Calu3 (cell line): Measurements from ENCODE around the gene CD47. TPM values are rescaled to one million over a fixed set of nuclear protein-coding genes. Genes with fewer than 3 reads are reported as not detected.

ENCODE experiments used
- BruUV-seq: library from RNA; stranded (reverse); fragments of 400-500 nt; replicated peaks from 2 replicates; lab custom pipeline; 2021; lab: Mats Ljungman, UMichigan
- CTCF ChIA-PET: fragments of 300-600 bp; sonication (Branson Sonifier 250); formaldehyde crosslinking; loops from one replicate; lab custom pipeline; 2022; ENCODE audit warnings: antibody characterized with exemption; lab: Charles Lee
- DNase-seq: peaks from one replicate; pipeline ENCODE4 v3.0.0; 2022
- H3K27ac Mint-ChIP-seq: one replicate; pipeline ENCODE4 v1.8.0; 2022; ENCODE audit warnings: mixed read lengths; ENCODE audit not compliant: unreplicated experiment
- H3K27me3 Mint-ChIP-seq: one replicate; pipeline ENCODE4 v1.8.0; 2022; ENCODE audit warnings: mixed read lengths; ENCODE audit not compliant: unreplicated experiment
- H3K36me3 Mint-ChIP-seq: one replicate; pipeline ENCODE4 v1.8.0; 2022; ENCODE audit warnings: mild to moderate bottlenecking, moderate library complexity, mixed read lengths; ENCODE audit not compliant: insufficient read depth, unreplicated experiment
- H3K4me1 Mint-ChIP-seq: one replicate; pipeline ENCODE4 v1.8.0; 2022; ENCODE audit warnings: mild to moderate bottlenecking, low read depth, mixed read lengths; ENCODE audit not compliant: unreplicated experiment
- H3K4me3 Mint-ChIP-seq: one replicate; pipeline ENCODE4 v1.8.0; 2022; ENCODE audit warnings: mild to moderate bottlenecking, low read depth, moderate library complexity, mixed read lengths; ENCODE audit not compliant: unreplicated experiment
- H3K9me3 Mint-ChIP-seq: one replicate; pipeline ENCODE4 v1.8.0; 2022; ENCODE audit warnings: low read depth, mixed read lengths; ENCODE audit not compliant: unreplicated experiment
- intact Hi-C: fragments of 100-400 bp; cut with micrococcal nuclease; formaldehyde crosslinking; loops from one replicate; pipeline ENCODE4 v1.10.0; 2022; ENCODE audit not compliant: unreplicated experiment
- total RNA-seq: library from RNA; stranded (reverse); gene quantifications from 2 replicates; pipeline ENCODE4 v1.2.3, GENCODE V29; 2022
- TF ChIP-seq, protein P1 (sequence below): fragments of 200-600 bp; IDR thresholded peaks from one replicate; pipeline ENCODE4 v1.8.0; 2022; ENCODE audit warnings: antibody characterized with exemption; ENCODE audit not compliant: unreplicated experiment

CD47 gene
- total RNA-seq, 1 experiment from 2014 or later, result 174 TPM

DNA sequence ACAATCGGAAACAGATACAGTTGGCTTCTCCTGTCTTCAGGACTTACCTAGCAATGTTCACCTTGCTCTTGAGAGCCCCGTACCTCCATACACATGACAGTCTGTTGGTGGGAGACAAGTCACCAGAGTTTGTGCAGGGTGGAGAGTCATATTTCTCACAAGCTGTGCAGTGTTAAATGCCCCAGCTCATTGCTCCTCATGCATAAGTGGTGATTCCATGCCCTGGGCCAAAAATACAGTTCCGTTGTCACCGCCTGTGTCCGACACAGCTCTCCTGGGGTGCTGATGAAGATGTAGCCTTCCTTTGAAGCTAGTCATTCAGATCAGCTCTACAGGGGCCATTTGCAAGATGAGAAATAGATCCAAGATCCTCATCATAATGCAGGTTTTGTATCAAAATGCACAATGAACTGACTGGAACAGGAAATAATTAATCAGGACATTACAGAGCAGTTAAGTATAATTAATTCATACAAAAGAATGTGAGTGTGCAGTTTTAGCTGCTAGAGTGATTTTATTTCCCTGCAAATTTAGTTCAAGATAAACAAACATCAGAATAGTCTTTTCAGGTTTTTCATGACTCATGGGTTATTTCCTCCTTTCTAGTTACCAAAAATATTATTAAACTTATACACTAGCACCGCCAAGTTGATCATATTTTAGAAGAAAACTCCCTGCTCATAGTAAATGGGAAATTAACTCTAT, 66.5 kb downstream of the CD47 start:
- DNase-seq, result no peak
- CTCF ChIA-PET, result no interaction called here
- H3K27ac Mint-ChIP-seq, result no peak overlapping the region
- TF ChIP-seq, protein P1, sequence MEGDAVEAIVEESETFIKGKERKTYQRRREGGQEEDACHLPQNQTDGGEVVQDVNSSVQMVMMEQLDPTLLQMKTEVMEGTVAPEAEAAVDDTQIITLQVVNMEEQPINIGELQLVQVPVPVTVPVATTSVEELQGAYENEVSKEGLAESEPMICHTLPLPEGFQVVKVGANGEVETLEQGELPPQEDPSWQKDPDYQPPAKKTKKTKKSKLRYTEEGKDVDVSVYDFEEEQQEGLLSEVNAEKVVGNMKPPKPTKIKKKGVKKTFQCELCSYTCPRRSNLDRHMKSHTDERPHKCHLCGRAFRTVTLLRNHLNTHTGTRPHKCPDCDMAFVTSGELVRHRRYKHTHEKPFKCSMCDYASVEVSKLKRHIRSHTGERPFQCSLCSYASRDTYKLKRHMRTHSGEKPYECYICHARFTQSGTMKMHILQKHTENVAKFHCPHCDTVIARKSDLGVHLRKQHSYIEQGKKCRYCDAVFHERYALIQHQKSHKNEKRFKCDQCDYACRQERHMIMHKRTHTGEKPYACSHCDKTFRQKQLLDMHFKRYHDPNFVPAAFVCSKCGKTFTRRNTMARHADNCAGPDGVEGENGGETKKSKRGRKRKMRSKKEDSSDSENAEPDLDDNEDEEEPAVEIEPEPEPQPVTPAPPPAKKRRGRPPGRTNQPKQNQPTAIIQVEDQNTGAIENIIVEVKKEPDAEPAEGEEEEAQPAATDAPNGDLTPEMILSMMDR, result no peak
- H3K9me3 Mint-ChIP-seq, result no peaks in the 10 kb centered on the region
- H3K36me3 Mint-ChIP-seq, result no peaks in the 10 kb centered on the region
- intact Hi-C loops, result no loop called here
- peaks cover under 1% of the 10 kb centered on the region for H3K27me3 Mint-ChIP-seq
- no TSS peak for BruUV-seq
- no peak overlapping the region for H3K4me3 Mint-ChIP-seq
- H3K4me1 Mint-ChIP-seq, result peaks cover 25% of the 10 kb centered on the region

DNA sequence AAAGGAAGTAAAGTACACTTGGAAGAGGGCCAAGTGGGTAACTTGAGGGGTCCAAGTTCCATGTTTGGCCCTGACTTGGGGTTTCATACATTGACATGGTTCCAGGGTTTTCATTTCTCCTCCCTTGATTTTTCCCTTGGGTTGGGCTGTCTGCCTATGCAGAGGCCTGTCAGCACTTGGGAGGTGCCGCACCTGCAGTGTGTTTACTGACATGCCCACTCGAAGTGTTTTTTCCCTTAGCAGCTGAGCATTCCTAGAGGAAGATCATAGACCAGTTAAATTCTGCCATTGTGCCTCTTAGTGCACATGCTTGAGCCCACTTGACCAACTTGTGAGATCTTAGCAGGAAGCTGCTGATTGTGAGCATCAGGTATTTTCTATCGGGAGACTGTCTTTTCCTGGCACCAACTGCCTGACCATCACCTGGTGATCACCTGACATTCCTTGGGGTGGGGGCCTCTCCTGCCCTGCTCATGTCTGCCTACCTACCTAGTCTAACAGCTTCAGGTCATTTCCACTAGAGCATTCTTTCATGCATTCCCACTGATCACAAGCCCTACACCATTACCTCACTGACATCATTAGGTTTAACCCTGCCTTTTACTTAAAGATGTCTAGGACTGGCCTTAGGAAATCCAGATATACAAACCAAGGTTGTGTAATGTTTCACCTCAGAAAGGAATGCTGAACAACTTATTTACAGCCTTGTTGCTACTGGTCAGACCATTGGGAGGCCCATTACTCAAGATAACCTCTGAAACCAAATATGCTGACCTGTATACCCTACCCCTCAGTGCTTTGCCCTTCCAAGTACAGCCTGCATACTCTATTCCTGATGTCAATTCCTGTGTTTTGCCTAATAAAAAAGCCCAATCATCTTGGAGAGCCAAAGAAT, 68.3 kb downstream of the CD47 start:
- TF ChIP-seq, protein P1, result no peak
- BruUV-seq, result no TSS peak
- Mint-ChIP-seq H3K9me3 (no peaks in the 10 kb centered on the region), H3K27ac (no peak overlapping the region), H3K4me3 (no peak overlapping the region), H3K4me1 (peaks cover 25% of the 10 kb centered on the region), H3K27me3 (peaks cover 8% of the 10 kb centered on the region), H3K36me3 (no peaks in the 10 kb centered on the region)
- CTCF ChIA-PET, result interaction anchor here (0.6 kb wide), 1 partner anchor 15 kb away, joined by 3 read pairs; no protein-coding TSS in a partner anchor
- DNase-seq, result no peak
- intact Hi-C loops, result no loop called here

DNA sequence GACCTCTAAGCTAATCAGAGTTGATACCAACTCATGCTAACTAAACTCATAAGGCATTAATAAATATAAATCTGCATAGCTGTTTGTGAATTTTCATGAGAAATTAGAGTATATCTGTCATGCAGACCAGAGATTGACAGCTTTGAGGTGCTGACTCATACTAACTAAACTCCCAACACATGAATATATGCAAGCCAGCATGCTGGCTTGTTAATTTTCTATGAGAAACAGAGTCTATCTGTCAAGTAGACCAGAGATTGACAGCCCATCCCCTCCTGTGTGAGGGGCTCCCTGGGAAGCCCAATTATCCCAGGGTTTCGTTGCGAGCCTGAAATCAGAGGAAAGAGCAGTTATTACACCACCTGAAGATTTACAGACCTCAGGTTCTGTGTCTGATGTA, 69.3 kb downstream of the CD47 start:
- TF ChIP-seq, protein P1, result no peak
- Mint-ChIP-seq H3K36me3 (no peaks in the 10 kb centered on the region), H3K4me3 (no peak overlapping the region), H3K27me3 (peaks cover 8% of the 10 kb centered on the region), H3K27ac (no peak overlapping the region), H3K9me3 (no peaks in the 10 kb centered on the region), H3K4me1 (peaks cover 25% of the 10 kb centered on the region)
- no peak for DNase-seq
- CTCF ChIA-PET, result no interaction called here
- intact Hi-C loops, result no loop called here
- BruUV-seq, result no TSS peak

DNA sequence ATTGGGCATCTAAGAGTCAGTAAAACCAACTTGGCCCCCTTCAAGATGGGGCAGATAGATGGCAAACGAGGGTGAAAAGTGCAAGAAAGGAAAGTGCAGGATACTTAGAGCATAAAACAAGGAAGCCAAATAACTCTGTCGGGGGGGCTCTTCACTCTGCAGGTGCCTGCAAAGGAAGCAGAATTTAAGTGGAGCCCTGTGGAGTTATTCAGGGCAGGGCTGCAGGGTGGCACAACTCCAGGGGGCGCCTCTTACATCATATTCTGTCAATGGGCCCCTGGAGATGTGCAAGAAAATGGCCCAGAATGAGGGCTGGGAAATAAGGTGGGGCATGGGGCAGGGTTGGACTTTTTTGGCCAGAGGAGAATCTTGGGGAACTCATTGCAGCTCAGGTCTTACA, 69.7 kb downstream of the CD47 start:
- BruUV-seq, result no TSS peak
- Mint-ChIP-seq H3K4me3 (no peak overlapping the region), H3K9me3 (no peaks in the 10 kb centered on the region), H3K36me3 (no peaks in the 10 kb centered on the region), H3K4me1 (peaks cover 25% of the 10 kb centered on the region), H3K27ac (no peak overlapping the region), H3K27me3 (peaks cover 8% of the 10 kb centered on the region)
- no peak for DNase-seq
- CTCF ChIA-PET, result no interaction called here
- intact Hi-C loops, result no loop called here
- TF ChIP-seq, protein P1, result no peak
